Activated CD4-positive, alpha-beta T cell treated with anti-CD3 and anti-CD28 coated beads, Interleukin-2, amount 10 ng/mL, durations not matched to agents 24 days and 14 days (primary cell): ENCODE data around the gene ARHGDIG. TPM values are rescaled to one million over a fixed set of nuclear protein-coding genes. Genes with fewer than 3 reads are reported as not detected.
A peak's percentile ranks its signal among the peaks of the same experiment; 100 is the strongest.

Source experiments
- DNase-seq: peaks from one replicate; pipeline ENCODE4 v3.0.0; 2022
- H3K27ac Mint-ChIP-seq: one replicate; pipeline ENCODE4 v1.8.0; 2022; ENCODE audit warnings: mild to moderate bottlenecking, mixed read lengths
- H3K27me3 Mint-ChIP-seq: one replicate; pipeline ENCODE4 v1.8.0; 2022; ENCODE audit warnings: mixed read lengths
- H3K36me3 Mint-ChIP-seq: one replicate; pipeline ENCODE4 v1.8.0; 2022; ENCODE audit warnings: low read depth, mild to moderate bottlenecking, mixed read lengths
- H3K4me1 Mint-ChIP-seq: one replicate; pipeline ENCODE4 v1.8.0; 2021; ENCODE audit warnings: mixed read lengths
- H3K4me3 Mint-ChIP-seq: one replicate; pipeline ENCODE4 v1.8.0; 2022; ENCODE audit warnings: mild to moderate bottlenecking, moderate library complexity, mixed read lengths
- H3K9me3 Mint-ChIP-seq: one replicate; pipeline ENCODE4 v1.8.0; 2021; ENCODE audit warnings: mixed read lengths
- intact Hi-C: fragments of 100-400 bp; cut with micrococcal nuclease; formaldehyde crosslinking; loops from one replicate; pipeline ENCODE4 v1.15.1; 2023
- total RNA-seq: library from RNA; stranded (reverse); gene quantifications from 2 replicates; pipeline ENCODE4 v1.2.3, GENCODE V29; 2022

The ARHGDIG gene
- total RNA-seq: not detected in 2 replicates

- Mint-ChIP-seq H3K4me3 (no peak within 1 kb of the TSS), H3K36me3 (no peaks in the 10 kb centered on the region), H3K4me1 (peaks cover 3% of the 10 kb centered on the region), H3K9me3 (no peaks in the 10 kb centered on the region), H3K27ac (no peak within 1 kb of the TSS), H3K27me3 (peaks cover 27% of the 10 kb centered on the region)
- no peak for DNase-seq
- intact Hi-C loops: no loop called here
Observed at GRCh38 chr16:280552-280951, at the start of gene ARHGDIG. TSS of gene ARHGDIG (plus strand) at chr16:280591. CDS start at chr16:280681, 90 bp downstream.

GRCh38 chr16:230949-231348 is 49.4 kb upstream of the ARHGDIG start:
- peaks cover 32% of the 10 kb centered on the region for H3K4me1 Mint-ChIP-seq
- no peak for DNase-seq
- intact Hi-C loops: no loop called here
- H3K4me3 Mint-ChIP-seq: no peak overlapping the region
- H3K27ac Mint-ChIP-seq: no peak overlapping the region
- peaks cover 27% of the 10 kb centered on the region for H3K36me3 Mint-ChIP-seq
- no peaks in the 10 kb centered on the region for H3K9me3 Mint-ChIP-seq
- H3K27me3 Mint-ChIP-seq: no peaks in the 10 kb centered on the region

- Mint-ChIP-seq H3K27ac (peak within 1 kb of the TSS; percentile 99), H3K27me3 (peaks cover under 1% of the 10 kb centered on the region), H3K4me3 (peak within 1 kb of the TSS; percentile 99), H3K9me3 (no peaks in the 10 kb centered on the region), H3K36me3 (peaks cover 3% of the 10 kb centered on the region), H3K4me1 (peaks cover 18% of the 10 kb centered on the region)
- DNase-seq: peak; percentile 98
- intact Hi-C loops: loop anchor here (1.0 to 2.0 kb wide), 3 partner anchors 18 to 118 kb away; partner anchors contain the start of gene AXIN1
Observed at GRCh38 chr16:234468-235305, 45.7 kb upstream of the ARHGDIG start, which contains the start of gene FAM234A. TSS of gene FAM234A (plus strand) at chr16:234821. CDS start at chr16:254414, 19,593 bp downstream.

- H3K9me3 Mint-ChIP-seq: no peaks in the 10 kb centered on the region
- H3K27me3 Mint-ChIP-seq: peaks cover 4% of the 10 kb centered on the region
- no peak overlapping the region for H3K27ac Mint-ChIP-seq
- H3K4me3 Mint-ChIP-seq: no peak overlapping the region
- intact Hi-C loops: no loop called here
- peaks cover 3% of the 10 kb centered on the region for H3K36me3 Mint-ChIP-seq
- no peak for DNase-seq
- H3K4me1 Mint-ChIP-seq: peaks cover 19% of the 10 kb centered on the region
Observed at GRCh38 chr16:239948-240277, 40.5 kb upstream of the ARHGDIG start.

- H3K4me3 Mint-ChIP-seq: no peak overlapping the region
- peaks cover 4% of the 10 kb centered on the region for H3K27me3 Mint-ChIP-seq
- no peak overlapping the region for H3K27ac Mint-ChIP-seq
- no peaks in the 10 kb centered on the region for H3K9me3 Mint-ChIP-seq
- no peak for DNase-seq
- no peaks in the 10 kb centered on the region for H3K36me3 Mint-ChIP-seq
- H3K4me1 Mint-ChIP-seq: peaks cover 13% of the 10 kb centered on the region
- intact Hi-C loops: no loop called here
Observed at GRCh38 chr16:240559-240958, 39.8 kb upstream of the ARHGDIG start.

- Mint-ChIP-seq H3K4me3 (no peak overlapping the region), H3K4me1 (peaks cover 9% of the 10 kb centered on the region), H3K9me3 (no peaks in the 10 kb centered on the region), H3K27ac (no peak overlapping the region), H3K36me3 (no peaks in the 10 kb centered on the region), H3K27me3 (peaks cover 4% of the 10 kb centered on the region)
- DNase-seq: no peak
- intact Hi-C loops: no loop called here
Observed at GRCh38 chr16:242281-242680, 38.1 kb upstream of the ARHGDIG start.

- no peak for DNase-seq
- Mint-ChIP-seq H3K36me3 (no peaks in the 10 kb centered on the region), H3K27me3 (peaks cover 4% of the 10 kb centered on the region), H3K4me1 (peaks cover 7% of the 10 kb centered on the region), H3K27ac (no peak overlapping the region), H3K9me3 (no peaks in the 10 kb centered on the region), H3K4me3 (no peak overlapping the region)
- intact Hi-C loops: no loop called here
Observed at GRCh38 chr16:243348-243747, 37.0 kb upstream of the ARHGDIG start.

DNA sequence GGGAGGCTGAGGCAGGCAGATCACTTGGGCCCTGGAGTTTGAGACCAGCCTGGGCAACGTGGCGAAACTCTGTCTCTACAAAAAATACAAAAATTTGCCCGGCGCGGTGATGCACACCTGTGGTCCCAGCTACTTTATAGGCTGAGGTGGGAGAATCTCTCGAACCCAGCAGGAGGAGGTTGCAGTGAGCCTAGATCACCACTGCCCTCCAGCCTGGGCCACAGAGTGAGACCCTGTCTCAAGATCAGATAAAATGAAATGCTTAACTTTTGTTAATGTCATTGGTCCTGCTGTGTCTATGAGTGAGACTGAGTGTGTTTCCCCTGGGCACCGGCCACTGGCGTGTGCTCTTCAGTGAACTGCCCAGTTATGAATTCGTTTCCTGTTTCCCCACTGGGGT is 35.3 kb upstream of the ARHGDIG start:
- no peak overlapping the region for H3K27ac Mint-ChIP-seq

GRCh38 chr16:247027-247426 is 33.4 kb upstream of the ARHGDIG start:
- Mint-ChIP-seq H3K27me3 (no peaks in the 10 kb centered on the region), H3K4me1 (peaks cover 4% of the 10 kb centered on the region), H3K4me3 (no peak overlapping the region), H3K9me3 (no peaks in the 10 kb centered on the region), H3K27ac (no peak overlapping the region), H3K36me3 (no peaks in the 10 kb centered on the region)
- intact Hi-C loops: no loop called here
- DNase-seq: no peak

More for the DNA sequence above, 35.3 kb upstream of the ARHGDIG start:
- intact Hi-C loops: no loop called here
- Mint-ChIP-seq H3K36me3 (no peaks in the 10 kb centered on the region), H3K27me3 (no peaks in the 10 kb centered on the region), H3K9me3 (no peaks in the 10 kb centered on the region), H3K4me1 (peaks cover 3% of the 10 kb centered on the region), H3K4me3 (no peak overlapping the region)
- no peak for DNase-seq

DNA sequence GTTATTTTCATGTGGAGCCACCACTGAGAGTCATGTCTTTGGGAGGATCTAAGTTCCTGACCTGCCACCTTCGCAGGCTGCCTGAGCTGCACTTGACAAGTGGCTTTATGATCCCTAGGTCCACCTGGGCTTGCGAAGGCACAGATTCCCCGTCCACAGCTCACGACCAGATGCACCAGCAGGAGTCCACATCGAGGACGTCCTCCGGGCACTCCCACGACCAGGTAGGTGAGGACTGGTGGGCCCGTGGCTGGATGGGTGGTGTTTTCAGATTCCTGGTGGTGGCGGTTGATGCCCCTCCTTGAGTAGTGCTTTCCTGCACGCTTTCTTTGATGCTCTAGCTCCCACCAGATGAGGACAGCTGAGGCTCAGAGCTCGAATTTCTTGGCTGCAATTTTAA is 31.0 kb upstream of the ARHGDIG start:
- no peaks in the 10 kb centered on the region for H3K27me3 Mint-ChIP-seq
- H3K36me3 Mint-ChIP-seq: peaks cover 5% of the 10 kb centered on the region
- peaks cover 19% of the 10 kb centered on the region for H3K4me1 Mint-ChIP-seq
- no peaks in the 10 kb centered on the region for H3K9me3 Mint-ChIP-seq
- H3K4me3 Mint-ChIP-seq: no peak overlapping the region
- no peak overlapping the region for H3K27ac Mint-ChIP-seq
- intact Hi-C loops: no loop called here
- no peak for DNase-seq

GRCh38 chr16:252366-253337 is 27.7 kb upstream of the ARHGDIG start:
- Mint-ChIP-seq H3K27me3 (no peaks in the 10 kb centered on the region), H3K4me1 (peaks cover 23% of the 10 kb centered on the region), H3K9me3 (no peaks in the 10 kb centered on the region), H3K27ac (peak overlapping the region; percentile 92), H3K36me3 (peaks cover 13% of the 10 kb centered on the region), H3K4me3 (peak overlapping the region; percentile 83)
- intact Hi-C loops: loop anchor here (1.0 kb wide), 1 partner anchor 17 kb away; no protein-coding TSS in a partner anchor
- peak; percentile 77 for DNase-seq

DNA sequence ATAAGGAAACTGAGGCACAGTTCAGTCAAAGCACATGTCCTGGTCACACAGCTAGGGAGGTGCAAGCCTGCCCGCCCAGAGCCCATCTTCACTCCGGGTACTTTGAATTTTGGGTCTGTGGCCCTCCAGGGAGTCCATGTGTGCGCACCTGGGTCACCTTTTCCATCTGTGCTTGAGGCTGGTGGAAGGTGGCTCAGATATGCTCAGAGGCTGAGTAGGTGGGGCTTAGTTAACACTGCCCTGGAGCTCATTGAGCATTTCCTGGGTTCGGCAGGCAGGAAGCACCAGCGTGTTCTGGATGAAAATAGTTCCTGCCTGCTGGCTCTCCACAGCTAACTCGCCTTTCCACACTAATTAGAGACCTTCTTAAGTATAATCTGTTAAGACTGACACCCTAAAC is 26.6 kb upstream of the ARHGDIG start:
- intact Hi-C loops: no loop called here
- DNase-seq: peak; percentile 66
- H3K9me3 Mint-ChIP-seq: no peaks in the 10 kb centered on the region

DNA sequence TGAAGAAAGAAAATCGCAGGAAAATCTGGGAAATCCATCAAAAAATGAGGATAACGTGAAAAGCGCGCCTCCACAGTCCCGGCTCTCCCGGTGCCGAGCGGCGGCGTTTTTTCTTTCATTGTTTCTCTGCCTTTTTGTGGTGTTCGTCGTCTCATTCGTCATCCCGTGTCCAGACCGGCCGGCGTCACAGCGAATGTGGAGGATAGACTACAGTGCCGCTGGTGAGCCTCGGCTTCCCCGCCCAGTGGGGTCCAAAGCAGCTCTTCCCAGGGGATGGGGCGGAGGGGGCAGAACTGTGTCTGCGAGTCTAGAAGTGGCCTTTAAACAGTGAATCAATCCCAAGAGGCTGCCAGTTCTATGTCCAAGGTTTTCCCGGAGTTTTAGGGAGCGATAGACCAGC is 25.9 kb upstream of the ARHGDIG start:
- intact Hi-C loops: no loop called here
- H3K27me3 Mint-ChIP-seq: no peaks in the 10 kb centered on the region
- H3K36me3 Mint-ChIP-seq: peaks cover 13% of the 10 kb centered on the region
- H3K27ac Mint-ChIP-seq: no peak overlapping the region
- peaks cover 23% of the 10 kb centered on the region for H3K4me1 Mint-ChIP-seq
- H3K4me3 Mint-ChIP-seq: peak overlapping the region; percentile 50
- DNase-seq: no peak
- H3K9me3 Mint-ChIP-seq: no peaks in the 10 kb centered on the region

More for the DNA sequence above, 26.6 kb upstream of the ARHGDIG start:
- Mint-ChIP-seq H3K4me3 (peak overlapping the region; percentile 50), H3K36me3 (peaks cover 13% of the 10 kb centered on the region), H3K4me1 (peaks cover 23% of the 10 kb centered on the region), H3K27ac (peak overlapping the region; percentile 41), H3K27me3 (no peaks in the 10 kb centered on the region)

DNA sequence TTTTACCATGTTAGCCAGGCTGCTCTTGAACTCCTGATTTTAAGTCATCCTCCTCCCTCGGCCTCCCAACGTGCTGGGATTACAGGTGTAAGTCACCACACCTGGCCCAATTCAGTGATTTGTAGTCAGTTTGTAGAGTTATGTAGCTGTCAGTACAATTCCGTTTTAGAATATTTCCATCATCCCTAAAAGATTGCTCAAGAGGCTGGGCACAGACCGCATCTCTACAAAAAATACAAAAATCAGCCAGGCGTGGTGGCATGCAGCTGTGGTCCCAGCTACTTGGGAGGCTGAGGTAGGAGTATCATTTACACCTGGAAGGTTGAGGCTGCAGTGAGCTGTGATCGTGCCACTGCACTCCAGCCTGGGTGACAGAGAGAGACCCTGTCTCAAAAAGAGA is 25.2 kb upstream of the ARHGDIG start:
- H3K9me3 Mint-ChIP-seq: no peaks in the 10 kb centered on the region
- H3K36me3 Mint-ChIP-seq: peaks cover 13% of the 10 kb centered on the region
- intact Hi-C loops: no loop called here
- no peaks in the 10 kb centered on the region for H3K27me3 Mint-ChIP-seq
- DNase-seq: no peak
- peak overlapping the region; percentile 34 for H3K27ac Mint-ChIP-seq
- H3K4me1 Mint-ChIP-seq: peaks cover 23% of the 10 kb centered on the region
- H3K4me3 Mint-ChIP-seq: no peak overlapping the region
